Fibroblast of gingiva (primary cell): ENCODE data around the gene ACOX3.
"Not testable (repeated sequence)": the region's sequence is repeated elsewhere in the genome, so short reads cannot be mapped to it uniquely, and the experiment has no call there.

Source experiments
- DNase-seq: peaks from one replicate; pipeline ENCODE4 v3.0.0-alpha.2; 2011; ENCODE audit warnings: low read depth

The ACOX3 gene

DNA sequence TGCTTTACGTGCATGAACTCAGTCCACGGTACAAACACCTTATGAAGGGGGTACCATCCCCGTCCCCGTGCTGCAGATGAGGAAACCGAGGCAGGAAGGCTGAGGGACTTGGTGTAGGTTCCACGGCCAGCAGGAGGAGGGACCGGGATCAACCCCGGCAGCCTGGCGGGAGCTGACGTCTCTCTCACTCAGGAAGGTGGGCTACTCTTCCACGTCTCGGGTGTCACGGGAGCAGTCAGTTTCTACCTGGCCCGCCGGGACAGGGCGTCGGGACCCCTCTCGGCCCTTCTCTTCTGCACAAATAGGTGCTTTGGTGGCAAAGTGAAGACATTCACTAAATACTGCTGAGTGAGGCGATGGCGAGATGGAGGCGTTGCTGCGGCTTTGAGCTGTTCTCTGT is 53.3 kb downstream of the ACOX3 start:
- DNase-seq, result no peak

DNA sequence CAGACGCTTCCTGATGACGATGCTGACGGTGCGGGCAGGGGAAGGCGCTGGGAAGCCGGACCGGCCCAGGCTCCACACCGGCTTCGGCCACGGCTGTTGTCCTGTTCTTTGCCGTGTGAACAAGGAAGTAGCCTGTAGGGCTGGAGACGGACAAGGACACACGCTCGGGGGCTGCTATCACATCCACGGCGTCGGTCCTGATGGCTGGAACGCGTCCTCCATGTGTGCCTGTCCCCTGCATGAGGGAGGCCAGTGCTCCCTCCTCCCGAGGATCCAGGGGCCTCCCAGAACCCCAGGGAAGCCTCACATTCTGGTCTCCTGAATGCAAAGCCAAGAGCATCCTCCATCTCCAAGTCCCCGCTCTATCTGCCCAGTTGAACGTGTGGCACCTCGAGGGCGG is 53.8 kb downstream of the ACOX3 start:
- DNase-seq, result no peak

DNA sequence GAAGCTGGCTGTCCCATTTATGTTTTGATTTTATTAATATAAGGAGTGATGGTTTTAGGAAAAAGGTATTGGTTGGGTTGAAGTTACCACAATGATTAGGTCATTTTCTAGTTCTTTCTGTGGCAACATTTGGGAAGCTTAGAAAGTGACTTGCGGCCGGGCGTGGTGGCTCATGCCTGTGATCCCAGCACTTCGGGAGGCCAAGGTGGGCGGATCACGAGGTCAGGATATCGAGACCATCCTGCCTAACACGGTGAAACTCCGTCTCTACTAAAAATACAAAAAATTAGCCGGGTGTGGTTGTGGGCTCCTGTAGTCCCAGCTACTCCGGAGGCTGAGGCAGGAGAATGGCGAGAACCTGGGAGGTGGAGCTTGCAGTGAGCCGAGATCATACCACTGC is 54.4 kb downstream of the ACOX3 start:
- DNase-seq, result not testable (repeated sequence)

DNA sequence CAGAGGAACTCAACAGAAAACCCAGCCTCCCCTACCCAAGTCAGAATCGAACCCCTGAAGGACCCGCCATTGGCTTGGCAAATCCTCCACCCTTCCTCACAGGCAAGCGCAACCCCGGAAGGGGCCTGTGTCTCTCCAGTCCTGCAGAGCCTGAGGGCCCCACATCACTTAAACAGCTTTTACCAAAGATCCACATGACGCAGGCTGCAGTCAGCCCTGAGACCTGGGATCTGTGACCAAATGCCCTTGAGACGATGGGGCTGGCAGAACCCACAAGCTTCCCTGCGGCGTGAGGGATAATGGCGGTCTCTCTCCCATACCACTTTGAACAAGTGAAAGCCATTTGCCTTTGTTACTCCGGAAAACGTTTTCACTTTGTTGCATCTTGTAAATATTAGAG is 54.9 kb downstream of the ACOX3 start:
- DNase-seq, result no peak

DNA sequence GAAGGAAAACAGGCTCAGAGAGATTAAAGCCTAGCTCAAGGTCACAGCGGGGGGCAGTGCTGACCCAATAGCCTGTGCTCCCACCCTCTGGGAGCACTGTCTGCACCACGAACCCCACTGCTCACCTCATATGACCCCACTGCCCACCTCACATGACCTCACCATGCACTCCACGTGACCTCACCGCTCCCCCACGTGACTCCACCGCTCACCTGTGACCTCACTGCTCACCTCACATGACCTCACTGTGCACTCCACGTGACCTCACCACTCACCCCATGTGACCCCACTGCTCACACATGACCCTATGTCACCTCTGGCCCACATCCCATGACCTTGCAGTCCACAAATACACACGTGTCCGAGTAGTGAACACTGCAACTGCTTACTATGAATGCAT is 55.4 kb downstream of the ACOX3 start:
- DNase-seq, result no peak

DNA sequence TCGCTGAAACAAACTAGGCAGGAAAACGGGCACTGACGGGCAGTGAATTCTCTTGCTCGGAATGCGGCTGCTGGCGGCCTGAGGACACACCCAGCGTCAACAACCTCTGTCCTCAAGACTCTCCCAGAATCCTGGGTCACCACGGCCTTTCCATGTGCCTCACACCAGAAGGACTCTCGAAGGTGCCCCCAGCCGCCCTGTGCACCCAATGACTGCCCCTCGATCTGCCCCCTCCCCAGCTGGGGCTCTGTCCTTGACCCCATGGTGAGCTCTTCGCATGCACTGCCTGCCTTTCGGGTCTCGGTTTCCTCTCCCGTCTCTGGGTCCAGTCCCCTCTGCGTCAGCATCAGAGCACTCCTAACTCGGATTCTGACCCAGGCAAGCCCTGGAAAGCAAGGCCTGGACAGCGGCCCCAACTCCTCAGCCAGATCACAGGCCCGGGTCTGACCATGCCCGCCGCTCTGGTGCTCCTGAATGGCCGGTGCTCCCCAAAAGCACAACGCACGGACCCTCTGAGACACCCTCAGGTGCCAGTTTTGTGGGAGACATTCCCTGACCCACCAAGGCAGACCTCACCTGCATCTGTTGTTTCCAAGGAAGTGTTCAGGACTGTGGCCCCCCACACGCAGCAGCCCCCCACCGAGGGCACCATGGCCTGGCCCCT is 56.0 kb downstream of the ACOX3 start:
- no peak for DNase-seq

DNA sequence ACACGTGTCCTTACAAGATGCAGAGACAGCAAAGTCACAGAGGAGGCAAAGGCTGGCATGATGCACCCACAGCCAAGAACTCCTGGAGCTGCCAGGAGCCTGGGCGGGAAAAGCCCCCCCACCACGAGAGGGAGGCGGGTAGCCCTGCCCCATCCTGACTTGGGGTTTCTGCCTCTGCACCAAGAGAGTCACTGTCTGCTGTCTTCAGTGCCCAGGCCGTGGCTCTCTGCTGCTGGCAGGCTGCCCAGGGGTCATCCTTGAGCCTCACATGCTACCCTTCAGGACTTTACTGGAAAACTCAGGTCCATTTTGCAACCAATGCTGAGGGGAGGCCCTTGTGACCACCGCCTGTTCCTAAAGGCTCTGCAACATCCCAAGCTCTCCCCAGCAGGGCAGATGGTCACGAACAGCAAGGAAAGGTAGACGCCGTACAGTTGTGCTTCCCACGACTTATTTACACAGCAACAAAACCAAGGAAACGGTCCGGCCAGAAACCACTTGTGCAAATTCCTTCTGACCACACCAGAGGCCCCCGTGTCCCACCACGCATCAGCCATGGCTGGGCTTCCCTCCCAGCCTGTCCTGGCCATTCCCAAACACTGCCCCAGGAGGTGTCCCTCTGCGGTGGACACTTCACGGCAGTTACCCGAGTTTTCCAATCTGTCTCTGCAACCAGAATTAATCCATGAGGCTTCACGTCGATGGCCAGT is 56.9 kb downstream of the ACOX3 start:
- DNase-seq, result peak; percentile 35

DNA sequence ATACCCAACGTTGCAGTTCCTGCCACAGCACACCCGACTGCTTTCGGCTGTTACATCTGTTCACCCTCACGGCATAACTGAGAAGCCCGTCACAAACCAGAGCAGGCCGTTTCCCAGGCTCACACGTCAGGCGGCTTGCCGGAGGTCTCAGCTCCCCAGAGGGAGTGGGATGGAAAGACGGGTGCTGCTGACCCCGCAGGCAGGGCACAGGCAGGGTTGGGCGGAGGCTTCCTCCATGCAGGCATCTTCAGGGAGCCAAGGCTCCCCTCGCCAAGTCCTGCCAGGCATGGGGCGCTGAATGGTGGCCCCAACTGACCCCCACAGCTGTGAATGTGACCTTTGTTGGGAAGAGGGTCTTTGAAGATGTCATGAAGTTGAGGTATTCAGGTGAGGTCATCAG is 57.5 kb downstream of the ACOX3 start:
- DNase-seq, result no peak

DNA sequence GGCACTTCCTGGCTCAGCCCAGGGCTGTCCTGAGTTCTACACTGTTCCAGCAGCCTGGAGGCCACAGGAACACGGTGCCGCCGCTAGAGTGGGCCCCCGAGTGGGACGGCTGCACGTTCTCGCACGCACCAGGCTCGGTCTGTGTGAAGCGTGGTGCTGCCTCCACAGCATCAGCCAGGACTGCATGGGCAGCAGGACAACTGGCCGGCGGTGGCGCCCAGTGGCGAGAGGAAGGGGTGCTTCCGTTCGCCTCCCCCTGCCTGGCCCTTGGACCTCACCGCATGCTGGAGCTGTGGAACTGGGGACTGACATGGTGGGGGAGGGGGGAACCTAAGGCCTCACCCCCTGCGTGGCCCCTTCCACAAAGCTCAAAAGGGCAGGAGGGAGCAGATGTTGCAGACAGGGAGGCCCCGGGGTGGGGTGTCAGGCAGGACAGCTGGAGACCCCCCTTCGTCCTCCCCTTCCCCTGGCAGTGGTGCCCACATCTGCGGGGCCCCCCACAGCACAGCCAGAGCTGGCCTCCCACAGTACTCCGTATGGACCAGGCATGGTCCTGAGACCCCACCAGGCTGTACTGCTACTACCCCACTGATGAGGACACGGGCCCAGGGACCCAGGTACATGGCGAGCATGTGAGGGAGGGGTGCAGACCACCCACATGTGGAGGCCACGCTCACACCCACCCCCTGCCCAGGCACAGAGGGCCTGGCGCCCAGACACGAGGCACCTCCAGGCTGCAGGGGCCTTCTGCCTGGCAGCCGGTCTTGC is 58.5 kb downstream of the ACOX3 start:
- no peak for DNase-seq

DNA sequence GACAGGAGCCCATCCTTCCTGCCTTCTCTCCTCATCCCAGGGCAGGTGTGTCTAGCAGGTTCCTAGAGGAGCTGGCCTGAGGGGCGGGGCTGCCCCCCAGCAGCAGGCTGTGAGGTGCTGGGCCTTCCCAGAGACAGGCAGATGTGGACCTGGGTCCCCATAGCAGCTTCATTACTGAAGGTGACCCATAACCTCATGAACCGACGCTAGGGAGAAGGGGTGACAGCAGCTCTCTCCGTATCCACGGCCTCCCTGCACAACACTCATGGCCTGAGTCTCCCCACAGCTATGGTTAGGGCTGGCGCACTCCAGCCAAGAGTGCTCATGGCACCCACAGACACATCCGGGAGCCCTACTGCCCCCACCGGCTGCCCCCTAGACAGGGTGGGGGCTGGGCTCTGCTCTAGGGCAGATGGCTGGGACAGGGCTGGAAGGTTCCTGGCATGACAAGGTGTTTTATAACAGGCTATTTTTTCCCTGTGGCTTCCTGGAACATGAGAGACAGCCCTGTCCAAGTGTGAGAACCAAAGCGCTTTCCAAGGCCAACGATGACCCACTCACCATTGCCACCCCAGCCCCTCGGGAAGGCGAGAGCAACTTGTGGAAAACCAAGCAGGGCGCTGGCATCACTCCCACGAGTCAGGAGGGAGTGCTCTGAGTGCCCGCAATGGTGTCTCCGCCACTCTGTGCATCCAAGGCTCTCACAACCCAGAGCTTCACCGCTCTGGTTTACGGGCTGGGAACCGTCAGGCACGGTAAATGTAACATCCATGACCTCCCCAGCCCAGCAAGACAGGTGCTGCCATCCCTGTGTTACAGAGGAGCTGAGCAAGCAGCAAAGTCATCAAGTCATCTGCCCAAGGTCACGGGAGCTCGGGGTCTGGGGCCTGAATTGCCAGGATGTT is 59.8 kb downstream of the ACOX3 start:
- DNase-seq, result no peak

DNA sequence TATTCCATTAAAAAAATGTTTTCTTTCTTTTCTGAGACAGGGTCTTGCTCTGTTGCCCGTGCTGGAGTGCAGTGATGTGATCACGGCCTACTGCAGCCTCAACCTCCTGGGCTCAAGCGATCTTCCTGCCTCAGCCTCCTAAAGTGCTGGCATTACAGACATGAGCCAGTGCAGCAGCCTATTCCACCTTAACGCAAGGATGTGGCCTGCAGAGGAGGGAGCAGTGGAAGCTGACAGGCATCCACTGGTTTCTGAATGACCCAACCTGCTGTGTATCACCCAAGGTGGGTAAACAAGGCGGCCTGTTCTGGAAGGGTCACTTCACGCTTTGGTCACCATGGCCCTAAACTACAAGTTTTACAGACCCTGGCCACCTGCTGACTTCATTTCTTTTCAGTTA is 60.8 kb downstream of the ACOX3 start:
- no peak for DNase-seq

DNA sequence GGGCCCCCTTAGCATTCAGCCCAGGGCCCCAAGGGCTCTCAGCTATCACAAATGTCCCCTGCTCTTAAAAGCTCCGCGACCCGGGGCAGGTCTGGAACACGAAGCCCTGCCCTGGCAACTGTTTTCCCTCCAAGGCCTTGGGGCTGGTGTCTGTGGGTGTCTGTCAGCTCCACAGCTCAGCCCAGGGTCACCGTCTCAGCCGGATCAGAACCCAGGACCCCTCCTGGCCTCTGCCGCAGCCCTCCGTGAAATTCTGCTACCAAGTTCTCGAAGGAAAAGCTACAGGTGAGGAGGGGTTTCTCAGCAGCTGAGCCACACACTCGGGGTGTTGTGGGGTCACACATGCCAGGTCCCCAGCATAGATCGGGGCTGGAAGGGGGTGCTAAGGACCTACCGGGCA is 61.2 kb downstream of the ACOX3 start:
- no peak for DNase-seq

DNA sequence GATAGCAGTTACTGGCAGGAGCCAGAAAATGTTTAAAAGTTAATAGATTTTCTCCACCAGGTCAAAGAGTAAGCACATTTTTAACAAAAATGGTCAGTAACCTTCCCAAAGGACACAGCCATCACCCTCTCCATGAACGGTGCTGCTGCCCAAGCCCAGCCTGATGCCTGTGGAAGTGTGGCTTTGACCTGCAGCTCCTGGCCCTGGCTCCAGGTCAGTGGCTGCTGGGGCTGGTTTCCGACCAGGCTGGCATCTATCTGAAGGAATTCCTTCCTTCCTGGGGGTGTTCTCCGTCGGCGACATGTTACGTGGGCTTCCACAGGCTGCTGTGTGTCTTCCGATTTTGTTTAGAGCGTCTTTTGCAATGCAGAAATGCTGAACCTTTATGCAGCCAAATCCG is 61.7 kb downstream of the ACOX3 start:
- DNase-seq, result no peak

DNA sequence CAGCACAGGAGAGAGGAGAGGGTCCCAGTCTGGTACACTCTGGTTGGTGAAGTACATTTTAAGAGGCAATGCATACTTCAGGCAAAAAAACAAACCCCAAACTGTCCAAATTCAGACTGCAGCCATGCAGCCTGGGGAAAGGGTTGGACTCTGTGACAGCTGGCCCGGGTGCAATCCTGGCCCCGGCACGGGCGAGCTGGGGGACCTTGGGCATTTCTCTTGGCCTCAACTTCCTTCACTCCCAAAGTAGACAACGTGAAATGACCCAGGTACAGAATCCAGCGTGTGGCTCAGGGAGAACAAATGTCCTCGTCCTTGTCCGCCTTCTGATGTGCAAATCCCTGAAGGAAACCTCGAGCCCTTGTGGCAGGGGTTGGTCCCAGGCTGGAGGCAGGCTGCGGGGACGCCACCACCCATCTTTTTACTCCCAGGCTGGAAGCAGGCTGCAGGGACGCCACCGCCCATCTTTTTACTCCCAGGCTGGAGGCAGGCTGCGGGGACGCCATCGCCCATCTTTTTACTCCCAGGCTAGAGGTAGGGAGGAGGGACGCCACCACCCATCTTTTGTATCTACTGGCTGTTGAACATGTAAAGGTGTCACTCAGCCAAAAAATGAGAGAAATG is 62.3 kb downstream of the ACOX3 start:
- DNase-seq, result no peak

DNA sequence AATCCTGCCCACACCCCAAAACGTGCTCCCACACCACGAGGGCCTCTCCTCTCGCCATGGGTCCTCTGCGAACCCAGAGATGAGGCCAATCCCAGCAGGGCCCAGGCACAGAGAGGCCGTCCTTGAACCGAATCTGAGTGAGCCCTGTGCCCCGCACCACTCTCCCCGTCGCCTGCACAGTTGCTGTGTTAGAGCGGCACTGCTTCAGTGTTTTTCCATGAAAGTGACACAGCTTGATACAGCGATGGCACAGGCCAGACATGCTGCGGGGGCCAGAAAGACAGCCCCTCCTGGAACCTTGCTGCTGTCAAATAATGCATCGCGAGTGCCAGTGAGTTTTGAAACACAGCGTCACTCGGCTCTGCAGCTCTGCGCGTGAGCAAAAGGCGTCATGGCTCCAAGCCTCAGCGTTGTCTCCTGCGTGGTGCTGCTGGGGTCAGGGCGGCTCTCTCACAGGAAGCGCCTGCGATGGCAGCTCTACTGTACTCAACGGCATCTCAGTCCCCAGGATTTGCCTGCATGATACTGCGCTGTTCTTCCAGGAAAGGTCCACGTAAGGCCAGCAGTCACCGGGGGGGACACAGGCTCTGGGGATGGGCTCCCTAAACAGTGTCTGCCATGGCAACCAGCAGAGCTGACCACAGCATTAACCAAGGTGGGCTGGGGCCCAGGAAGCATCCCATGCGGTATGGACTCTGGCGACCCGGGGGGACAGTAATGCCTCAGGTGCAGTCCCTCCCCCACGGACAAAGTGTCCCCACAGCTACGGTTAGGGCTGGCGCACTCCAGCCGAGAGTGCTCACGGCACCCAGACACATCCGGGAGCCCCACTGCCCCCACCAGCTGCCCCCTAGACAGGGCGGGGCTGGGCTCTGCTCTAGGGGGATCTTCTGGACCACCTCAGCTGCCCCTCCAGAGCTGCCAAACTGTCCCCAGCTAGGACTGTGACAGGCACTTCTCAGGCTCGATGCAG is 63.1 kb downstream of the ACOX3 start:
- DNase-seq, result no peak

DNA sequence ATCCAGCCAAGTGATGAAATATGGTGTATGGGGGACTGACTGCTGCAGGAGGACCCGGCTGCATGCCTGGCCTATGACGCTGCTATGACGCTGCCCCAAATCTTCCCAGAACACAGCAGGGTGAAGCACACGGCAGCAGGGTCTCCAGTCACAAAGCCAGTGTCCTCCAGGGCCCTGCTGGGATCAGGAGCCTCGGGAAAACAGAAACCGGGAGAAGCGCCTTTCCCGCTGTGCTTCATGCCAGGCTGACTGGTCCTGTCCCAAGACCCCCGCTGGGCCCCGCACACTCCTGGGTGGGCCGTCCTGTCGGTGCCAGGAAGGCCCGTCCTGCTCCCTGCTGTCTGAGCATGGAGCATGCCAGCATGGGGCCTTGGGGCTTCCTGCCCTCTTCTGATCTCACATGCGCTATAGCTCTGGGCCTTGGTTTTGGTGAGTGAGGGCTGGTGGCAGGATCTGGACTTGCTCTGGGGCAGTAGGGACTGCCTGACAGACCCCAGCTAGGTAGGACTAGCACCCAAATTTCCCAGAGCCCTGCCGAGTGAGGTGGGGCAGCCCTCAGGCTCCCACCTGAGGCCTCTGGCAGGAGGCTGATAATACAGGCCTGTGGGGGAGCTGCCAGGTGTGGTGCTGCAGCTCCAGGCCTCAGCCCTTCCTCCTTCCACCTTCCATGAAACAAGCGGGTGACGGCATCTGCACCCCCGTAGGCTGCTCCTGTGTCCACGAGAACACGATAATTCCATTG is 64.0 kb downstream of the ACOX3 start:
- no peak for DNase-seq

DNA sequence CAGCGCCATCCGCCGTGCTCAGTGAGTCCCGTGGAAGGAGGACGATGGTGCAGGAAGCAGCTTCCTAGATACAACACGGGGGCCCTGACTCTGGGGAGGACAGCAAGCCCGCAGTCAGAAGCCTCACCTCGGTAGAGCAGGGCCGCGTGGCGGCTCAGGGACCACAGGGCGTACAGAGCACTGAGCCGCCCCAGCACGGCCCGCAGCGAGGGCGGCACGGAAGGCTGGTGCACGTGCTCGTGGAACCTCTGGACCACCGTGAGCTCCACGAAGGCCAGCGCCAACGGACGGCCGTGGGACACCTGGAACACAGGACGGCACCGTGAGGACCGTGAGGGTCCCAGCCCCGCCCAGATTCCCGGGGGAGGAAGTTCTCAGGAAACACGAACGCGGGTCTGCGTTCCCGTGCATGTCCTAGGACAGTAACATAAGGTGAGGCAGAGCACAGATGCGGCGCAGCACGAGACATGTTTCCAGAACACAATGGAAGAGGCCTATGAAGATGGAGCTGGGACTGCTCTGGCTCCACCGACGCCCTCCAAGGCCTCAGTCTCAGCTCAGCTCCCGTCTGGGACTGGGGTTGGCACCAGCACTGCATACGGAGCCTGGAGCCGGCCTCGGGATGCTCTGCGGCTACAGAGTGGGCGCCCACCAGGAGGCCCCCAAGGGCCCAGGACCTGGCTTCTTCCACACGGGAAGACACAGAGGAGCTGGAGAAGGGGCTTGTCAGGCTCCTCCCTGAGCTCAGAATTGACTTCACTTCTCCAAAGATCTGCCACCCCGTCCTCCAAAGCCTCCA is 65.5 kb downstream of the ACOX3 start:
- no peak for DNase-seq

DNA sequence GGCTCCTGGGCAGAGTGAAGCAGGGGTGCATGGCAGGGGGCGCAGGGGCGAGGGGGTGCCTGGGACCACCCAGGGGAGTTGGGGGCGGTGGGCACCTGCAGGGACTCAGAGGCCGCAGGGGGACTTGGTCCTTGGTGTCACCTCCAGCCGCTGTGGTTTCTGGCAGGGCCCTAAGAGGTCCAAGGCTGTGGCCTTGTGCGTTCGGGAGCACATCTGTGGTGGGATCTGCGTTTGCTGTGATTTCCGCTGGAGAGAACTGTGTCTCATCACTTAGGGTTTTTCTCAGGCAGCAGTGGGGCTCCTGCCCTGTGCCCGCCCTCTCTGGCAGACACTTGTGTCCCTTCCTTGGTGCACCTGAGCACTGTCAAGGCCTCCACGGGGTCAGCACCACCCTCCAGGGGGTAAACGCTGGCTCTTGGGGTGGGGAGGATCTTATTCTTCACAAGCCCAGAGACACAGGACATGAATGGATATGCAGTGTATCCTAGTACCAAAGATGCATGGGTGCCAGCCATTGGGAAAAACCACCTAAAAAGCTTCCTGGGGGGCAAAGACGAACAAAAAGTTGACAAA is 66.5 kb downstream of the ACOX3 start:
- no peak for DNase-seq
